Suprapubic skin (tissue), 3 donors: Measurements from ENCODE around the gene COL23A1.

Experiments used
- CTCF ChIP-seq, 2 donors: fragments of 200-600 bp in 1 of 2; fragments of 450-650 bp in 1 of 2; sonication (generic) in 1 of 2; IDR thresholded peaks; one replicate each; pipeline ENCODE4 v1.5.1; 2016 to 2019; ENCODE audit warnings: antibody characterized with exemption in 2 of 2, mild to moderate bottlenecking in 1 of 2, moderate library complexity in 1 of 2
- EP300 ChIP-seq: sonication (generic); formaldehyde crosslinking; IDR thresholded peaks from one replicate; pipeline ENCODE4 v1.6.1; 2017; ENCODE audit warnings: antibody characterized with exemption
- POLR2A ChIP-seq, 2 donors: fragments of 450-650 bp; IDR thresholded peaks; one replicate each; pipeline ENCODE4 v1.6.1; 2017; ENCODE audit warnings: antibody characterized with exemption in 2 of 2, mild to moderate bottlenecking in 2 of 2, moderate library complexity in 2 of 2

GRCh38 chr5:178350361-178351220 lies 239.6 kb downstream of the COL23A1 start:
- TF ChIP-seq CTCF (IDR thresholded peaks at IDR 0.05) (no peak), POLR2A (IDR thresholded peaks at IDR 0.05) (no peak), EP300 (no peak)
